Nucleus accumbens (tissue), 56 donors: ENCODE results near the gene USP5.

Source experiments
- DNase-seq, 56 donors: peaks; one replicate each; lab custom pipeline; 2025; lab: John Stamatoyannopoulos, UW

The USP5 gene

DNA sequence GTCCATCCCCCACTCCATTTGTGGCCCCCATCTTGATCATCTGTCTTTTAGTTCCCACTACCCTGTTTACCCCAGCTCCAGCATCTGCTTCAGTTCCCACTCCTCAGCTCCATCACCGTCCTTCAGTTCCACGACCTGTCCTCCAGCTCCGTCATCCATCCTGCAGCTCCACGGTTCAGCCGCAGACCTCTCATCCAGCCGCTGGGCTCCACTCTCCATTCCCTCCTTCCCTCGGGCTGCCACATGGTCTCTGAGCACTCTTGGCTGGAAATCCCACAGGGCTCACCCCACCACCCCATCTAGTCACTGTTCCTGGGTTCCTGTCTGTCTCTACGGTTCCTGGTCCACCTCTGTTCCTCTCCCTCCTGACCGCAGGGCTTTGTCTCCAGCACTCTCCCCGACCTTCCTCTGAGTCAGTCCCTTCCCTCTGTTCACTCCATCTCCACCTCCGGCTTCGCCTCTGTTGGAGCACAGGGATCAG, 27.0 kb upstream of the USP5 start:
- no peak for DNase-seq

DNA sequence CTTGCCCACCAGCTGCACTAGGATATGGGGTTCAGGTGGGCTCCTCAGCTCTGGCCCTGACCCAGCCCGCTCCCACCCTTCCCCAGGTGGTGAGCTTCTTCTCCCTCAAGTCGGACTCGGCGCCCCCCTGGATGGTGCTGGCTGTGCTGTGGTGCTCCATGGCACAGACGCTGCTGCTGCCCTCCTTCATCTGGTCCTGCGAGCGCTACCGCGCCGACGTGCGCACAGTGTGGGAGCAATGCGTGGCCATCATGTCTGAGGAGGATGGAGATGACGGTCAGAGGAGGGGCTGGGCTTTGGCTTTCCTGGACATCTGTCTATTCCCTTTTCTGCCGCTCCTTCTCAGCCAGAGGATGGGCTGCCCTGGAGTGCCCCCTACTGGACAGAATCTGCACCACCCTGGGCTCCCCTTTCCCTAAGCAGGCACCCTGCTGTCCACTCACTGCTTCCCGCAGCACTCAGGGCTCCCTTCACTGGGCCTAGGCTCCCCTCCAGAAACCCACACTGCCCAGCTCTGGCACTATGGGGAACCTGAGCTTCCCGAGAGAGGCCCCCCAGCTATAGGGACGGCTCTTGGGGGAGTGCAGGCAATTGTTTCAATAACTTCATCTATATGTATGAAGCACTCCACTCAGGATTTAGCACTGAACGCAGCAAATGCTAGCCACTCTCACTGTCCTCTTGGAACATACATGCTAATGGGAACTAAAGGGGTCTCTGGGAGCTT, 26.4 kb upstream of the USP5 start:
- DNase-seq = peak in 52 of 56 donors; percentile 26 to 90 (median 66)

DNA sequence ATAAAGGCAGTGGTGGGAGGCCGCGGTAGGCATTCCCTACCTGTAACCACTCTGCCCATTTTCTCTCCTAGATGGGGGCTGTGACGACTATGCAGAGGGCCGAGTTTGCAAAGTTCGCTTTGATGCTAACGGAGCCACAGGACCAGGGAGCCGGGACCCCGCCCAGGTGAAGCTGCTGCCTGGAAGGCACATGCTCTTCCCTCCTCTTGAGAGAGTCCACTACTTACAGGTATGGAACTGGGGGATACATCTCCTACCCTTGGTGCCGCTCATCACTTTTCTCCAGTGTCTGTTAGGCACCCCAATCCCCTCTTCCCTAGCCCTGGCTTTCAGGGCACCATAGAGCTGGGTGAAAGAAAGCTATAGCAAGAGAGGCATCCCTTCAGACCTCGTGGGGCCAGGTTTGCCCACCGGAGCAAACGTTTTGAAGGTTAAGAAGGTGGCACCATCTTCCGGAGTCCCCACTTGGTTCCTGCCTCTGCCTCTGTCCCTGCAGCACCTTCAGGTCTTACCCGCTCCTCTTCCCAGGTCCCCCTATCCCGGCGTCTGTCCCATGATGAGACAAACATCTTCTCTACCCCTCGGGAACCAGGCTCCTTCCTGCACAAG, 25.7 kb upstream of the USP5 start:
- DNase-seq = no peak

DNA sequence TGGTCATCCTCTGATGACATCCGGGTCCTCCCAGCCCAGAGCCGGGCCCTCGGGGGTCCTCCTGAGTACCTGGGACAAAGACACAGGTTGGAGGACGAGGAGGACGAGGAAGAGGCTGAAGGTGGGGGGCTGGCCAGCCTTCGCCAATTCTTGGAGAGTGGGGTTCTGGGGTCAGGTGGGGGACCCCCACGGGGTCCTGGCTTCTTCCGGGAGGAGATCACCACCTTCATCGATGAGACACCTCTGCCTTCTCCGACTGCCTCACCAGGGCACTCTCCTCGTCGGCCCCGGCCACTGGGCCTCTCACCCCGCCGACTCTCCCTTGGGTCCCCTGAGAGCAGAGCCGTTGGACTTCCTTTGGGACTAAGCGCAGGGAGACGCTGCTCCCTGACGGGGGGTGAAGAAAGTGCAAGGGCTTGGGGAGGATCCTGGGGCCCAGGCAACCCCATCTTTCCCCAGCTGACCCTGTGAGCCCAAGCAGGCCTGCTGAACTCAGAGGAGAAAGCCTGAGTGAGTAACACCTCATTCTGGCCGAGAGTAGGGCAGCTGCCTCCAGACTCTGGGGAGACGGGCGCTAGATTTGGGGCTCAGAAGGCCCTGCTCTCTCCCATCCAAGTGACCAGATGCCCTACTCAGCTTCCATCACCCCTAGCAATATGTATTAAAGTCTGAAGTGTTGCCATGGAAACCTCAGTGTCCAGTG, 25.1 kb upstream of the USP5 start:
- DNase-seq = no peak

DNA sequence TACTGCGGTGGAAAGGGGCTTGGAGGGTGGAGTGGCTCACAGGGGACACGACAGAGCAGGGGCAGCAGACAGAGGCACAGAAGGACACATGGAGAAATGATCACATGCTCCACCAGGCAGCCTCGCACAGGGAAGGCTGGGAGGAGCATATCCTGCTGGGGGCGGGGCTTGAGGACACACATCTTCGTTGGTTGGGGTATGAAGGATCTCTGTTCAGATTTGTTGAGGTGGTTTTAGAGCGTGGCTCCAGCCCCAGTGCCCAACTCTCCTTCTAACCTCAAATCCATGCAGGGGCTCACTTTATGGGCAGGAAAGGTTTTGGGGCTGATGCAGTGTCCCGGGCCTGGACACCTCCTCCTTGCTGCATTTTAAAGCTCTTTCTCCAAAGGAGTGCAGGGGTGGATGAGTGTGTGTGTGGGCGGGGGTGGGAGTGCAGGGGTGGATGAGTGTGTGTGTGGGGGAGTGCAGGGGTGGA, 24.5 kb upstream of the USP5 start:
- peak in 52 of 56 donors; percentile 9 to 88 (median 54) for DNase-seq

DNA sequence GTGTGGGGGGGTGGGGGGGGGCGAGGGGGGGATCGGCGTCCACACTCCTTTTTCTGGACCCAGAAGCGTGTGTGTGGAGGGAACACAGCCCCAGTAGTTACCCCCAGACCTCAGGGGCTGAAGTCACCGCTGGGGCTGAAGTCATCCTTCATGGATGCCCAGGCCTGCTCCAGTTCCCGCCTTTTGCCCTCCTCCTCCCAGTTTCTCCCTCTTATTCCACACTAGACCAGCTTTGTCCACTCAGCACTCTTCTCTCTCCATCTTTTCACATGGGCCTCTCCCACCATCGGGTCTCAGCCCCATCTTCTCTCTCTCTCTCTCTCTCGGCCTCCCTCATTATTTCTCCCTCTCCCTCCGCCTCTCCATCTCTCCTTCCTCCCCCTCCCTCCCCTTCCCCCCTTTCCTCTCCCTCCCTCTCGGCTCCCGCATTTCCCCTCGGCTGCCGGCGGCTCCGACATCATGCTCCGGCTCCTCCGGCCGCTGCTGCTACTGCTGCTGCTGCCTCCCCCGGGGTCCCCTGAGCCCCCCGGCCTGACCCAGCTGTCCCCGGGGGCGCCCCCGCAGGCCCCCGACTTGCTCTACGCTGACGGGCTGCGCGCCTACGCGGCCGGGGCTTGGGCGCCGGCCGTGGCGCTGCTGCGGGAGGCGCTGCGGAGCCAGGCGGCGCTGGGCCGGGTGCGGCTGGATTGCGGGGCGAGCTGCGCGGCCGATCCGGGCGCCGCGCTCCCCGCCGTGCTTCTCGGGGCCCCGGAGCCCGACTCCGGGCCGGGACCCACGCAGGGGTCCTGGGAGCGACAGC, 23.8 kb upstream of the USP5 start, which contains the start of gene P3H3:
P3H3 (plus strand) TSS at position 426 of the 799 bp plus-strand sequence; CDS start at position 460, 34 bp downstream.
- peak in 25 of 56 donors; percentile 8 to 58 (median 31) for DNase-seq

DNA sequence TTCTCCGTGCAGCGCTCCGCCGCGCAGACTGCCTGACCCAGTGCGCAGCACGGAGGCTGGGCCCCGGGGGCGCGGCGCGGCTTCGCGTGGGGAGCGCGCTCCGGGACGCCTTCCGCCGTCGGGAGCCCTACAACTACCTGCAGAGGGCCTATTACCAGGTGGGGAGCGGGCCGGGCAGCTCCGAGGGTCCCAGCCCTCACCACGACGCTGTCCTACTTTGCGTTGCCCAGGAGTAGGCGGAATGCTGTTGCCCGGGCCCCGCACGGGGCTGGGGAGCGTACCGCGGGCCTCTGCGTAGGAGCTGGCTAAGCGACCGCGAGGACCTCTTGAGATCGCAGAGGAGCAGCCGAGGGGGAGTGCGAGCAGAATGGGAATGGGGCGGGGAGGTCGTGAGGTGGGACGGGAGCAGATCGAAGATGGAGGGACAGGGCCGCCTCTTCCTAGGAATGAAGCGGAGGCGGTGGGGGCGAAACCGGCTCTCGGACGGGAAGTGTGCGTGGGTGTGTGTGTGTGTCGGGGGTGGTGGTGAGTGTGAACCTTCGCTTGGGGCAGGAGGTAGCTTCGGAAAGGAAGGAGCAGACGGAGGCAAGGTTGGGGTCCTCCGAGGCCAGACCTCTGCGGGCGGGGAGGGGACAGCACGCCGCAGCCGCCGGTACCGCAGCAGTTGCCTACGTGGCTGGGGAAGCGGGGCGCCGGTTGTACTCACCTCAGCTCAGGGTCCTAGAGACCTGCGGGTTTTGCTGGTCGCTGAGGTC, 23.0 kb upstream of the USP5 start:
- peak in 19 of 56 donors; percentile 16 to 53 (median 38) for DNase-seq

DNA sequence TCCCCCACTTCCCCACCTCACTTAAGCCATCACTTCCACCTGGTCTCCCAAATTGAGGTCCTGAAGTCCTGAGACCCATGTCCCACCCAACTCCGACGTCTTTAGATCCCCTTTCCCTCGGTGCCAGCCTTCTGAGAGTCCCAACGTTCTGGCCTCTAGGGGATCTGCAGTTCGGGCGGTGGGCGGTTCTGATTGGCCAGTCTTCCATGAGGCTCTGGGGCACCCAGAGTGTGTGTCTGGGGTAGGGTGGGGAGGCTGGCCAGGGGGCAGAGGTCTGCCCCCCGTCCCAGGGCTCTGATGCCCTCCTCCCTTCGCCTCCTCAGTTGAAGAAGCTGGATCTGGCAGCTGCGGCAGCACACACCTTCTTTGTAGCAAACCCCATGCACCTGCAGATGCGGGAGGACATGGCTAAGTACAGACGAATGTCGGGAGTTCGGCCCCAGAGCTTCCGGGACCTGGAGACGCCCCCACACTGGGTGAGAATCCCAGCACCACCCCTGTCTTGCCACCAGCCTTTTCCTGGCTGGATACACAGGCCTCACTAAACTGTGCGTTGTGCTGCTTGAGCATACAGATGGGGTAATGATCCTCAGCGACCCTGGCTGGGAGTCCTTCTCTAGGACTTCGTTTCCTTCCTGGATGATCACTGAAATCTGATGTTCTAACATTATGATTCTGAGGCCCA, 22.3 kb upstream of the USP5 start:
- peak in 1 of 56 donors; percentile 27 for DNase-seq

DNA sequence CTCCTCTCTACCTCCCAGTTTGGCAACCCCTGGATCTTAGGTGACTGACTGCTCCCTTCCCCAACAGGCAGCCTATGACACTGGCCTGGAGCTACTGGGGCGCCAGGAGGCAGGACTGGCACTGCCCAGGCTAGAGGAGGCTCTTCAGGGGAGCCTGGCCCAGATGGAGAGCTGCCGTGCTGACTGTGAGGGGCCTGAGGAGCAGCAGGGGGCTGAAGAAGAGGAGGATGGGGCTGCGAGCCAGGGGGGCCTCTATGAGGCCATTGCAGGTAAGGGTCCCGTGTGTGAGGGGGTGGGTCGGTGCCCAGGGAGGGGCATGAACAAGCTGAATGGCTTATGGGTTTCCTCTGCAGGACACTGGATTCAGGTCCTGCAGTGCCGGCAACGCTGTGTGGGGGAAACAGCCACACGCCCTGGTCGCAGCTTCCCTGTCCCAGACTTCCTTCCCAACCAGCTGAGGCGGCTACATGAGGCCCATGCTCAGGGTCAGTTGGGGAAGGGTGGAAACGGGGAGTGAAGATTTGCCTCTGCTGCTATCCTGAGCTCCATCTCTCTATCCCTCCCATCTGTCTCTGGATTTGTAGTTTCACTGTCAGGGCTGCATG, 21.6 kb upstream of the USP5 start:
- DNase-seq = no peak

DNA sequence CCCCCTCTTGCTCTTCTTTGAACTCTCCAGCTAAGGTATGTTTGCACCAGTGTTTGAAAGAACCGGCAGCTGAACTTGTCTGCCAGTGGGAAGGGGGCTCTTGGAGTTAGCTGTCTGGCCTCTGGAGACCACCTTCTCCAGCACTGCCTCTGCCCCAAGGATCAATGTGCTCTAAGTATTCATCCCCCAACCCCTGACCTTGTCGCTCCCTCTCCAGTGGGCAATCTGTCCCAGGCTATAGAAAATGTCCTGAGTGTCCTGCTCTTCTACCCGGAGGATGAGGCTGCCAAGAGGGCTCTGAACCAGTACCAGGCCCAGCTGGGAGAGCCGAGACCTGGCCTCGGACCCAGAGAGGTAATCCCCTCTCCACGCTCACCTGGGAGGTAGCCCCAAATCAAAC, 21.0 kb upstream of the USP5 start:
- DNase-seq = no peak

DNA sequence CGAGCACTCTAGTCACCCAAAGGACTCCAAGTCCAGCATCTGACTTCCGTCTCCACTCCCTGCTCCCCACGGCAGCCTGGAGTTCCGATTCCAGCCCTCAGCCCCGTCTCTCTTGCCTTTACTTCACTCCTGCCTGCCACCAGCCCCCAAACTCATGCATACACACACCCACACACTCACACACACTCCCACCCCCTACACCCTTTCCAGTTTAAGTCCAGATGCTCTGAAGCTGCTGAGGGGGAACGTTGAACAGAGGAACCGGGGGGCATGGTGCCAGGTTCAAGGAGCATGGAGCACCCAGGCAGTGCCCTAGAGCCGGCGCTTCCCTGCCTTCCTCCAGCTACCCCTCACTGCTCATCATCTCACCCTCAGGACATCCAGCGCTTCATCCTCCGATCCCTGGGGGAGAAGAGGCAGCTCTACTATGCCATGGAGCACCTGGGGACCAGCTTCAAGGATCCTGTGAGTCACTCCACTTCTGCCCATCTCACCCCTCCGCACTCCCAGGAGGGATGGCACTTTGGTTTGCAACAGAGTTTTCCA, 20.4 kb upstream of the USP5 start:
- no peak for DNase-seq

DNA sequence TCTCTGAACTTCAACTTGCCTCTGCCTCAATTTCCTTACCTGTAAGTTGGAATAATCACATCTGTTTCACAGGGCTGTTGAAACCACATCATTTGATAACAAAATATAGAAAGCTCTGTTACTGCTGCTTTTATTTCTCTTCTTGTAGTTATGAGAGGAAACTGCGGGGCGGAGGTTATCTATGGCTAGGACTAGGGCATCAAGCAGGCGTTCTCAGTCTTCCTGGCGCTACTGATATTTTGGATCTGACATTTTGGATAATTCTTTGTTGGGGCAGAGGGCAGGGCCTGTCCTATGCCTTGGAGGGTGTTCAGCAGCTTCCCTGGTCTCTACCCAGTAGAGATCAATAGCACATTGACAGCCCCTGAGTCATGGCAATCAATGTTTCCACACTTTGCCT, 19.8 kb upstream of the USP5 start:
- DNase-seq = no peak

DNA sequence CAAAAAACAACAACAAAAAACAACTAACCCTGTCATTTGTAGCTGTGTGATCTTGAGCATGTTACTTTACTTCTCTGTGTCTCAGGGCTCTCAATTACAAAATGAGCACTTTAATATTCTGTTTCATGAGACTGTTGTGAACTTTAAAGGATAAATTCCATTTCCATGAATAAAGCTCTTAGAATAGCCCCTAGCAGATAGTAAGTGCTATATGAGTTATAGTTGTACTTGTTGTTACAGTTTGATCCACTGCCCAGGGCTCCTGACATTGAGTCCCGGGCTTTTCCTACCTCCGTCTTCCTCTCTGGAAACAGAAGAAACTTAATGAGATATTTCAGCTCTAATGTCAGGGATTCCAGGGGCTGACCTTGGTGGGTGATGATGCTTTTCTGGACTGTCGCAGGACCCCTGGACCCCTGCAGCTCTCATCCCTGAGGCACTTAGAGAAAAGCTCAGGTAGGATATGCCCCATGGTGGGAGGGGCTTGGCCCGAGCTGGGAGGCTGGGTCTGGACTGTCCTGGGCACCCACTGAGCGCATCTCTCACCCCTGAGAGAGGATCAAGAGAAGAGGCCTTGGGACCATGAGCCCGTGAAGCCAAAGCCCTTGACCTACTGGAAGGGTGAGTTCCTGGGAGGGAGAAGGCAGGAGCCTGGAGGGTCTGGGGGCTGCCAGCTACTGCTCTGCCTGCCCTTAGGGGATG, 18.6 kb upstream of the USP5 start:
- DNase-seq = no peak

DNA sequence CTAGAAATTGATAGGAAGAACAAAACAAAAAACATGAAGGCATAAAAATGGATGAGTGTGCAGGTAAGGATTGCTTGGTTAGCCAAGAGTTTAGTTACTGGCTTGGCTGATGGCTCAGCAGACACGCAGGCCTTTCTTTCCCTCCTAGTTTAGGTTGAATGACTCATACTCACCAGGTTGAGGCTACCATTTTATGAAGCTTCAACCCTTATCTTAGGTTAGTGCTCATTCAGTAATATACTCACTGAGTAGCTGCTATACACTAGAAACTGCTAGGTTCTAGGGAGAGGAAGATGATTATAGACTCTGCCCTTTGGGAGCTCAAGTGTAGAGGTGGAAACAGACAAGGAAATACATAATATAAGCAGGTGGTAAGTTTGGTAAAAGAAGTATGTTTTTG, 17.7 kb upstream of the USP5 start:
- DNase-seq = no peak

DNA sequence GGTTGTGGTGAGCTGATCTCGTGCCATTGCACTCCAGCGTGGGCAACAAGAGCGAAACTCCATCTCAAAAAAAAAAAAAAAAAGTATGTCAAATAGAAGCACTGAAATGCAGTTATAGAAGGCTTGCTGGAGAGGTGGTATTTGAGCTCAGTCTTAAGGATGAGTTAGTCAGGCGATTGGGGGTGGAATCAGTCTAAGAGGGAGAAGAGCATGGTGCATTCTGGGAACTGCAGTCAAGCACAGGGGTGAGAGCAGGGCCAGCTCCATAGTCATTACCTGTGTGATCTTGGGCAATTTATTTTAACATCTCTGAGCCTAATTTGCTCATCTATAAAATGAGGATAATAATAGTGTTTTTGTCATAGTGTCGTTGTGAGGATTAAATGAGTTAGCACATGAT, 17.1 kb upstream of the USP5 start:
- peak in 16 of 56 donors; percentile 5 to 61 (median 30) for DNase-seq

DNA sequence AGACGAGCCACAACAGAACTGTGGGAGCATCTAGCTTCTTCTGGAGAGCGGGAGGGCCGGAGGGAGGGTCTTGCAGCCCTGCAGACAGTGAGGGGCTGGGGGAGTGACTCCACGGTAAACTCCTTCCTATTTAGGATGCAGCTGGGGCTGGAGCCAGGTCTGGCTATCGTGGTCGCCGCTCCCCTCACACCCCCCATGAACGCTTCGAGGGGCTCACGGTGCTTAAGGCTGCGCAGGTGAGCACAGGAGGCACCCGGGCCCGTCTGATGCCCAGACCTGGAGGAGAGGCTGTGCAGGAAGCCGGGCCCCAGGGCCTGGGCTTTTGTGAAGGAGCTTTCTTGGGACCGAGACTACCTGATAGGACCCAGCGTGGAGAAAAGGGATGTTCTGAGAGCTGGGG, 15.1 kb upstream of the USP5 start:
- no peak for DNase-seq

DNA sequence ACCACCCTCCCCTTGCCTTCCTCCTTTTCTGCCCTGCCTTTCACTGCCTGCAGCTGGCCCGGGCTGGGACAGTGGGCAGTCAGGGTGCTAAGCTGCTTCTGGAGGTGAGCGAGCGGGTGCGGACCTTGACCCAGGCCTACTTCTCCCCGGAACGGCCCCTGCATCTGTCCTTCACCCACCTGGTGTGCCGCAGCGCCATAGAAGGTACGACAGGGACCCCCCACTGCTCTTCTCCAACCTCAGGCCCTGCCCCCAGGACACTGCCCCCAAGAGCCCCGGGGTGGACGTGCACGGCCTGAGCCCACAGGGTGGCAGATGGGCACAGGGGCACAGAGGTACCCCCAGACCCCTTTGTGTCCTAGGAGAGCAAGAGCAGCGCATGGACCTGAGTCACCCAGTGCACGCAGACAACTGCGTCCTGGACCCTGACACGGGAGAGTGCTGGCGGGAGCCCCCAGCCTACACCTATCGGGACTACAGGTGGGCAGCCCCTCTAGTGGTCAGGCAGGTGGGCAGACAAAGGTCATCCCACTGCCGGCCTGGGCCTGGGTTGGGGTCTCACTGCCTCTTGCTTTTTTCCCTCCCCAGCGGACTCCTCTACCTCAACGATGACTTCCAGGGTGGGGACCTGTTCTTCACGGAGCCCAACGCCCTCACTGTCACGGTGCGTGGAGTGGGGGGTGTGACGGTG, 14.4 kb upstream of the USP5 start:
- no peak for DNase-seq
